Activated naive CD4-positive, alpha-beta T cell treated with anti-CD3 and anti-CD28 coated beads, Interleukin-2, amount 50 U/mL, for 72 hours (primary cell): ENCODE measurements around the gene SMAP2. TPM values are rescaled to one million over a fixed set of nuclear protein-coding genes. Genes with fewer than 3 reads are reported as not detected.

Experiments
- ATAC-seq, 2 donors: fragments of 150-1000 bp; cut with Tn5 transposase; 2 replicates each; pipeline ENCODE4 v1.10.0; 2021; ENCODE audit warnings: mild to moderate bottlenecking in 2 of 2, moderate library complexity in 2 of 2
- DNase-seq, 2 donors: peaks; one replicate each; pipeline ENCODE4 v3.0.0; 2021 to 2022; ENCODE audit warnings: low spot score in 2 of 2
- H3K27ac Mint-ChIP-seq, 2 donors: one replicate each; pipeline ENCODE4 v1.8.0; 2022; ENCODE audit warnings: mild to moderate bottlenecking in 2 of 2, mixed read lengths in 2 of 2
- H3K36me3 Mint-ChIP-seq, 2 donors: one replicate each; pipeline ENCODE4 v1.8.0; 2022; ENCODE audit warnings: mixed read lengths in 2 of 2
- H3K9me3 Mint-ChIP-seq, 2 donors: one replicate each; pipeline ENCODE4 v1.8.0; 2022; ENCODE audit warnings: mixed read lengths in 2 of 2
- total RNA-seq, 2 donors: library from RNA; stranded (reverse); gene quantifications; one replicate each; pipeline ENCODE4 v1.2.3, GENCODE V29; 2022

SMAP2 gene
- total RNA-seq, 2 donors from 2014 or later: 229 to 299 TPM

DNA sequence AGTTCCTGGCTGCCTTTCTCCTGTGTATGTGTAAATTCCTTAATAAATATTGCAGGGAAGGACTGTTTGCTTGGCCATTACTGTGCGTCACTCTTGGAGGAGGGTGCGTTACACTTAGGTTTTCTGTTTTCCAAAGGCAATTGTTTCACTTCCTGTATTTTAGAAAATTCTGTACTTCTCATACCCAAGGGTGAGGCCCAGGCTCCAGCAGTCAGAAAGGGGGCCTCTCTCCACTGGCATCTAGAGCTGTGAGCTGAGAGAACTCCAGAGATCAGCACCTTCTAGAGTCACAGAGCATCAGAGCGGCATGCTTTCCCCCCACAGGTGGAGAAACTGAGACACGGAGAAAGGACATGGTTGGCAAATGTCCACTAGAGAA lies 49.7 kb downstream of the SMAP2 start:
- Mint-ChIP-seq H3K36me3 (peaks cover 22 to 71% of the 10 kb centered on the region in 2 donors), H3K27ac (peak overlapping the region; percentile 77 to 78), H3K9me3 (no peaks in the 10 kb centered on the region)
- ATAC-seq: peak in 1 of 2 donors; percentile 19
- no peak for DNase-seq

DNA sequence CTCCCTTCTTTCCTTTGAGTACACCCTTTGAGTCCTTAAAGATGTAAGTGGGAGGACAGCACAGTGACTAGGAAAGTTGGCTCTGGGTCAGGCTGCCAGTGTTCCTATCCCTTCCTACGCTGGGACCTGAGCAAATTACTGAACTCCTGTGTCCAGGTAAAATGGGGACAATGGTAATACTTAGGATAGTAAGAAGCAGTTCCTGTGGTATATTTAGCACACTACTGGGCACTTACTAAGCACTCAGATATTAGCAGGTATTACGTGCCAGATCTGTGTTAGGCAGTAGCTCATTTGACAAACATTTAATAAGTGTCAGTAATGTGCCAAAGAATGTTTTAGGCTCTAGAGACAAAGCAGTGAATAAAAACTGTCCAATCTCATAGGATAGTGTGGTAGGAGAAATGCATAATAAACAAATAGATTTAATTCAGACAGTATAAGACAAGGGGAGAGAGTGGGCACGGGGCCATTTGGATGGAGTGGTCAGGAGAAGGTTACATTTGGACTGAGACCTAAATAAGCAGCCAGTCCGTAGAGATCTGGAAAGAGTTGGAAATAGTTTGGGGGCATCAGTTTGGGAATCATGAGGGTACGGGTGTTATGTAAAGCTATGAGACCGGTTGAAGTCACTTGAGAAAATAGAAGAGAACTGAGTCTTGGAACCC lies 50.6 kb downstream of the SMAP2 start:
- Mint-ChIP-seq H3K36me3 (peaks cover 17 to 63% of the 10 kb centered on the region in 2 donors), H3K27ac (peak overlapping the region; percentile 40 to 81), H3K9me3 (no peaks in the 10 kb centered on the region)
- ATAC-seq (no peak), DNase-seq (no peak)

DNA sequence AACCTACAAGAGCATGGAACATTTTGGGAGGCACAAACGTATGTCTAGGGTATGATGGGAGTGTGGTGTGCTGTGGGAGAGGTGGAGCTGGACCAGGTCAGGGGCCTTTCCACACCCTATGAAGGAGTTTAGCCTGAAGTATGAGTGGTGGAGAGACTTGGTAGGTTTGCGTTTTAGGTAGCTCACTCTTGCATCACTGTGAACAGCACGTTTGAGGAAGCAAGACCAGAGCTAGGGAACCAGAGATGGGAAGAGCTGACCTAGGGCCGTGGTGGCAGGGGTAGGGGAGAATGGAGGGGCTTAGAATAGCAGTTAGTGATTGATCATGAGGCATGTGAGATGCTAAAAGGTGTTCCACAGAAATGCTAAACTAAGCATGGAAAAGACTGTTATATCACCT lies 51.7 kb downstream of the SMAP2 start:
- H3K27ac Mint-ChIP-seq: peak overlapping the region; percentile 3 to 81
- peaks cover 17 to 63% of the 10 kb centered on the region in 2 donors for H3K36me3 Mint-ChIP-seq
- no peaks in the 10 kb centered on the region for H3K9me3 Mint-ChIP-seq
- DNase-seq (no peak), ATAC-seq (peak in 1 of 2 donors; percentile 12)

DNA sequence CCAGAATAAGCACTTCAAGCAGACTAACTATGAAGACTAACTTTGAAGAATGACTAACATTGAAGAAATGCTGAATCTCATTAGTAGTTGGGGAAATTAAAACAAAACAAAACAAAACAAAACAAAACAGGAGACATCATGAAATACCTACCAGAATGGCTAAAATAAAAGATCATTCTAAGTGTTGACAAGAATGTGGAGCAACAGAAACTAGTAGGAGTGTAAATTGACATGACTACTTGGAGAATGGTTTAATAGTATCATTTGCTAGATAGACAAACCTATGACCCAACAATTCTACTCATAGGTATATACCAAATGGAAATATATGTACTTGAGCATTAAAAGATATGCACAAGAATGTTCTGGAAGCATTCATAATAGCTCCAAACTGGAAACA lies 57.9 kb downstream of the SMAP2 start:
- ATAC-seq: no peak
- Mint-ChIP-seq H3K9me3 (no peaks in the 10 kb centered on the region), H3K36me3 (peaks cover 0 to 13% of the 10 kb centered on the region in 2 donors), H3K27ac (no peak overlapping the region)
- no peak for DNase-seq

DNA sequence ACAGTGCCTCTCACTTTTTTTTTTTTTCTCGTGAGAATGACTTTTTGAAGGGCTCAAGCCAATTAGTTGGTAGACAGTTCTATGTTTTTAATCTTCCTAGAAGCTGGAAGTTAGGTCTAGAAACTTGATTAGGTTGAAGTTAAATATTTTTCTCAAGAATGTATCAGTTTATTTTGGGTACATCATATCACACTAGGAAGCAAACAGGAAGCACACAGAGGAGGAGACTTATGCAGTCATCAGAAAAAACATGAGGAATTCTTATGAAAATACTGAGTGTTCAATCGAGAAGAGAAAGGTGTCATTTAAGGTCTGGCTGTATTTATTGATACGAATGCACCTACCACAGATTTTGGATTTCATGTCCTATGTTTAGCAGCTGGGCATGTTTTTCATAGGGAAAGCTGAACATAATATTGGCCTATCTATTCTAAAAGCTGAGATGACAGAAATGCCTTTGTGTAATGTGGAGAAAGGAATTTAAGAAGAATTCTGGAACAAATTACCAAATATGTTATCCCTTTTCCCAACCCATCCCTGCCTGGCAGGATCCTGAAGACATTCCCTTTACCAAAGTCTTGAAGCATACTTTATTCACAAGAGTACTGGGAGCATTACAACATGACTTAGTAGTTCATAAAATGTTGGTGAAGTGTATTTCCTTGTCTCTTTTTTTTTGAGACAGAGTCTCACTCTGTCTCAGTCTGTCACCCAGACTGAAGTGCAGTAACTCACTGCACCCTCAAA lies 59.3 kb downstream of the SMAP2 start:
- peaks cover 0 to 16% of the 10 kb centered on the region in 2 donors for H3K36me3 Mint-ChIP-seq
- H3K27ac Mint-ChIP-seq: peak overlapping the region in 1 of 2 donors; percentile 7
- ATAC-seq (no peak), DNase-seq (no peak)
- no peaks in the 10 kb centered on the region for H3K9me3 Mint-ChIP-seq

DNA sequence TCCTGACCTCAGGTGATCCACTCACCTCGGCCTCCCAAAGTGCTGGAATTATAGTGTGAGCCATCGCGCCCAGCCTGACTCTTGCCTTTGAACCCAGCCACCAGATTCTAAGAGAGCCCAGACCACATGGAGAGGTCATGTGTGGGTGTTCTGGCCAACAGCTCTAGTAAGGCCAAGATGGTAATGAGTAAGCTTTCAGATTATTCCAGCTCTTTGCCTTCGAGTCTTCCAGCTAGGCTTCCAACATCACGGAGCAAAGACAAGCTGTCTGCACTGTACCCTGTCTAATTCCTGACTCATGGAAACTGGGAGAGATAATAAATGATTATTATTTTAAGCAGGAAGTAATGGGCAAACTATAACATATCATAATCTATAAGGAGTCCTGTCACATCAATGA lies 61.9 kb downstream of the SMAP2 start:
- H3K36me3 Mint-ChIP-seq: peaks cover 0 to 22% of the 10 kb centered on the region in 2 donors
- H3K27ac Mint-ChIP-seq: no peak overlapping the region
- no peaks in the 10 kb centered on the region for H3K9me3 Mint-ChIP-seq
- DNase-seq (no peak), ATAC-seq (no peak)

DNA sequence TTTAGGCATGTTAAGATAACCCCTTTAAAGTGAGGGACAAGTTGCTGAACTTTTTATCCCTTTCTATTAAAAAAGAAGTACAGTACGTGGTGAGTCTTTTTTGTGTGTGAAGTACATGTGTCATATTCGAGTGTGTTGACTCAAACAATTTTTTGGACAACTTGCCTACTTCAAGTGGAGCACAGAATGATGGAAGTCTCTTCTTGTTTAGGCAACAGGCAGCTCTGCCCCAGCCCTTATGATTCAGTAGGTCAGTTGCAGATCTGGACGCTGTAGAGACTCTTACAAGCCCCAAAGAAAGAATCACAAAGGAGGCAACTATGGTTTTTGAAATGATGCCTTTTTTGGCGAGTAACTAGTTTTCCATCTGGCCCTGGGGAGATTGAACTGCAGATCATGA lies 62.3 kb downstream of the SMAP2 start:
- no peaks in the 10 kb centered on the region for H3K9me3 Mint-ChIP-seq
- no peak for ATAC-seq
- H3K36me3 Mint-ChIP-seq: peaks cover 0 to 22% of the 10 kb centered on the region in 2 donors
- no peak overlapping the region for H3K27ac Mint-ChIP-seq
- no peak for DNase-seq

DNA sequence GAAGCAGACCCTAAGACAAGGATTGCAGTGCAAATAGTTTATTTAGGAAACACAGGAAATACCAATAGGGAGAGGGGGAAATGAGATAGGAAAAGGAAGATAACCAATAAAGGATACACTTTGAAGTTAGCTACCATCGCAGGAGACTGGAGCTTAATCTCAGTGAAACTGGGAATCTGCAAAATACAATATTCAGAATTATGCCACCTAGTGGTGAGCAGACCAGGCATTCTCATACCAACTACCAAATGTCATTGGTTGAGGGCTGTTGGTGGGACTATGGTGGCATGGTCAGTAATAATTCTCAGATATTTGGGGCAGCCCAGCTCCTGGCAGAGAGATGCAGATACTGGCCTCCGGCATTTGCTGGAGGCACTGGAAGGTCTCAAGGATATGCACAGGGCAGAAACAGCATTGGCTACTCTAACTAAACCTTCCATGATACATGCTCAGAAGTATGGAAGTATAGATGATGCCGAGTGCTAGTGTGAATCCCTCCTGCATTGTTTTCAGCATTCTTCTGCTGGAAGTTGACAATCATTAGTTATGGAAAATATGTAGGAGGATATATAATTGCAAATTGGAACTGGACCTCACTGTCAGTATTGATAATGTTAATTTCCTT lies 65.0 kb downstream of the SMAP2 start:
- Mint-ChIP-seq H3K9me3 (no peaks in the 10 kb centered on the region), H3K27ac (no peak overlapping the region), H3K36me3 (peaks cover 0 to 13% of the 10 kb centered on the region in 2 donors)
- DNase-seq (no peak), ATAC-seq (peak; percentile 21 to 55)

DNA sequence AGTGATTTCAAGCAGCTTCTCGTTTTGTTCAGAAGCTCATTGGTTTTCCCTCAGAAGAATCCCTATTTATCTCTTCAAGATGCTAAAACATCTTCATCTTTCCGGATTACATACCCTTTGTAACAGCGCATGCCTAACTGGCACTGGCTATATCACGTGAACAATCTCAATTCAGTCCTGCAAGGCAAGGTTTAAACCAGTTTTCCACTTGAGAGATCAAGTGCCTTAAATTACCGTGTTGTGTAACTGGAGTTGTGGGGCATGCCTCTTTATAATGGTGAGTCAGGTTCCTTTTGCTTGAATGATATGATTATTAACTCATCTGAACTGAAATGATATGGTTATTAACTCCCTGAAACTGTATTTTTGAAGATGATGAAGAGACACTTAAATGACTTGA lies 65.7 kb downstream of the SMAP2 start:
- ATAC-seq (no peak), DNase-seq (no peak)
- H3K36me3 Mint-ChIP-seq: peaks cover 0 to 20% of the 10 kb centered on the region in 2 donors
- H3K9me3 Mint-ChIP-seq: no peaks in the 10 kb centered on the region
- no peak overlapping the region for H3K27ac Mint-ChIP-seq

DNA sequence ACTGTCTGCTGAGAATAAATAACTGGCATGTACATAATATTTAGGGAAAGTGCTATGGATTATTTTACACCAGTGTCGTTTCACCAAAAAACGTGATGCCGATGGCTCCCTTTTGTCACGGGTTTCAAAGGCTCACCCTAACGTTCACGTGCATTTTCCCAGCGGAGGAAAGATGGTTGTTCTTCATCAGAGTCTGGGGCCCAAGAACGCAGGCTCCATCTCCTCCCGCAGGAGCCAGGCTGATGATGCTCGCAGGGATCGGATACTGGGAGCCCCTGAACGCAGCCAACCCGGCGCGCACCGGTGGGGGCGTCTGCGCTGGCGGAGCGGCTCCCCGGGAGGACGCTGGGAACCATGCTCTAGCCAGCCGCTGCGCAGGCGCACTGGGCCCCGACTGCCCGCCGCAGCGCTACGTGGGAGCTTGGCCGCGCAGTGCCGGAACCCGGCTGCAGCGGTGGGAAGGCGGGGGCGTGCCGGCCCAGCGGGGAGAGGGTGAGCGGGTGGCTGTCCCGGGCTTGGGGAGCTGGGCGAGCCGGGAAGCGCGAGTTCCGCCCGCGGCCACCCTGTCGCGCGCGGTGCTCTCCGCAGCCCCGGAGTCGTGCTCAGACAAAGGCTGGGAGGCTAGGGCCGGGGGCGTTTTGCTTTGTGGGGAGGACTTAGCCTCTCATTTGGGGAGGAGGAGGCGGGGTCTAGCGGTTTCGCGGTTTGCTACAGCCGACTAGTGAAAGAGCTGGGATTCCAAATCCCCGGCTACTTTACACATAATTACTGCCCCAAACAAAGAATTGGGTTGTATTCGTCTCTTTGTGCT lies 76.4 kb downstream of the SMAP2 start, which contains the start of gene ZFP69B:
TSS of gene ZFP69B (plus strand) at position 793 of the 811 bp plus-strand sequence. CDS start 486 bp downstream, outside the sequence.
- ATAC-seq: peak; percentile 68 to 71
- peaks cover 32 to 38% of the 10 kb centered on the region in 2 donors for H3K9me3 Mint-ChIP-seq
- H3K36me3 Mint-ChIP-seq: peaks cover 43 to 75% of the 10 kb centered on the region in 2 donors
- DNase-seq: peak; percentile 92 to 95
- peak within 1 kb of the TSS; percentile 95 to 96 for H3K27ac Mint-ChIP-seq

DNA sequence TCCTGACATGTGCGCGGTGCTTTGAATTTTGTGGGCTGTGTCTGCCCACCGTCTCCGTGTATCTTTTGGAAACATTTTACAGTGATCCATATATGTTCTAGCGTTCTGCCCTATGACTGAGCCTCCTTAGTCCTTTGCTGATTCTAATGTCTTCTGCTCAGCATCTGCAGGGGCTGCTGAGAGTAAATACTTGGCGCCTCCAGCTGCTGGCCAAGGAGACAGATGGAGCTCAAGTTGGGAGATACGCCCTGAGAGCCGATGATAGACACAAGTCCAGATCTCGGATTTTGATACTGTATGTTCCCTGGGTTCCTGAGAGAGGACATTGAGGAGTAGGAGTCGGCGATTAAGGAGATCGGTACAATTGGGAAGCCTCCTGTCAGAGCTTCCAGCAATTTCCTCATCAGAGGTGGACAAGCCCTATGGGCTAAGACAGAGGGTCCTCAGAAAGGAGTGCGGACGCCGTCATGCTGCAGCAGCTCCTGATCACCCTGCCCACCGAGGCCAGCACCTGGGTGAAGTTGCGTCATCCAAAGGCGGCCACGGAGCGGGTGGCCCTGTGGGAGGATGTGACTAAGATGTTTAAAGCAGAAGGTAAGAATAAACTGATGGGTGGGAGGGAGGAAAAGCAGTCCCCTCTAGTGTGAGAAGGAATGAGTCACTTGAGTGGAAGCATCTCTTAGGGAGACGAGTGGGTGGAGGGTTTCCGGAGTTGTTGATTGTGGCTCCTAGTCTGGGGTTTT lies 77.1 kb downstream of the SMAP2 start:
- Mint-ChIP-seq H3K9me3 (peaks cover 27 to 34% of the 10 kb centered on the region in 2 donors), H3K36me3 (peaks cover 44 to 75% of the 10 kb centered on the region in 2 donors), H3K27ac (peak overlapping the region; percentile 95 to 96)
- DNase-seq: peak; percentile 82 to 89
- peak; percentile 84 for ATAC-seq

DNA sequence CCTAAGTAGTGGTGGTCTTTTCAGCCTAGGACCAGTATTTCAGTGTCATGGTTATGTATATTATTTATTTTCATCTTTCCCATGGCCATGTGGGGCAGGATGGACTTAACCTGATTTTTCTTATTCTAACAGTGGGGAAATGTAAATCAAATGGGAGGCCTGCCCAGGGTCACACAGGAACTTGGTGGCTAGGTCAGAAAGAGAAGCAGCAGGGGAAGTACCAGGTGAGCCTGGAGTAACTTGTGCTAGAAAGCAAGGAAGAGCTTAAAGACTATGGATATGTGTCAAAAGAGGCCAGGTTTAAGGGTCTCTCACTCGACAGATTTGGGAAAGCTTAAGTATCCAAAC lies 77.7 kb downstream of the SMAP2 start:
- DNase-seq (no peak), ATAC-seq (peak; percentile 16 to 26)
- peaks cover 46 to 75% of the 10 kb centered on the region in 2 donors for H3K36me3 Mint-ChIP-seq
- peaks cover 24 to 33% of the 10 kb centered on the region in 2 donors for H3K9me3 Mint-ChIP-seq
- H3K27ac Mint-ChIP-seq: peak overlapping the region; percentile 95 to 96

DNA sequence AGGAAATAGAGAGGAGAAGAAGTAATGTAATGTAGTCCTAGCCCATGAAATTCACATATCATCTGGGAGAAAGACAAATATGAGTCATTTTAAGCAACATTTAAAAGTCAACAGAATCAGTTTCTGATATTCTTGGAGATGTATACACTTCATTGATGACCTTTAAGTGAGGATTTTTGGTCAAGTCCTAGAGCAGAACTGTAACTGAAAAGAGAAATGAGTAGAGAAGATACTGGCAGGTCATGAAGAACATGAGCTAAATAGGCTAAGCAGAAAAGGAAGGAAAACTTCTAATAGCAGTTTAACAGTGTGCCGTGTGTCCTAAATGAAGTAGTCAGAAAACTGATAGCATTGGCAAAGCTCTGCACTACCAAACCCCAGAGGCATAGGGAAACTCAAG lies 81.3 kb downstream of the SMAP2 start:
- Mint-ChIP-seq H3K9me3 (peaks cover 49 to 65% of the 10 kb centered on the region in 2 donors), H3K27ac (no peak overlapping the region), H3K36me3 (peaks cover 83 to 91% of the 10 kb centered on the region in 2 donors)
- DNase-seq: no peak
- ATAC-seq: no peak

DNA sequence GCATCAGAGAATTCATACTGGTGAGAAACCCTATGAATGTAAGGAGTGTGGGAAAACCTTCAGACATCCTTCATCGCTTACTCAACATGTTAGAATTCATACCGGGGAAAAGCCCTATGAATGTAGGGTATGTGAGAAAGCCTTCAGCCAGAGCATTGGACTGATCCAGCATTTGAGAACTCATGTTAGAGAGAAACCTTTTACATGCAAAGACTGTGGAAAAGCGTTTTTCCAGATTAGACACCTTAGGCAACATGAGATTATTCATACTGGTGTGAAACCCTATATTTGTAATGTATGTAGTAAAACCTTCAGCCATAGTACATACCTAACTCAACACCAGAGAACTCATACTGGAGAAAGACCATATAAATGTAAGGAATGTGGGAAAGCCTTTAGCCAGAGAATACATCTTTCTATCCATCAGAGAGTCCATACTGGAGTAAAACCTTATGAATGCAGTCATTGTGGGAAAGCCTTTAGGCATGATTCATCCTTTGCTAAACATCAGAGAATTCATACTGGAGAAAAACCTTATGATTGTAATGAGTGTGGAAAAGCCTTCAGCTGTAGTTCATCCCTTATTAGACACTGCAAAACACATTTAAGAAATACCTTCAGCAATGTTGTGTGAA lies 89.5 kb downstream of the SMAP2 start:
- H3K9me3 Mint-ChIP-seq: peaks cover 61 to 65% of the 10 kb centered on the region in 2 donors
- peaks cover 82 to 88% of the 10 kb centered on the region in 2 donors for H3K36me3 Mint-ChIP-seq
- no peak for DNase-seq
- peak in 1 of 2 donors; percentile 24 for ATAC-seq
- H3K27ac Mint-ChIP-seq: no peak overlapping the region

DNA sequence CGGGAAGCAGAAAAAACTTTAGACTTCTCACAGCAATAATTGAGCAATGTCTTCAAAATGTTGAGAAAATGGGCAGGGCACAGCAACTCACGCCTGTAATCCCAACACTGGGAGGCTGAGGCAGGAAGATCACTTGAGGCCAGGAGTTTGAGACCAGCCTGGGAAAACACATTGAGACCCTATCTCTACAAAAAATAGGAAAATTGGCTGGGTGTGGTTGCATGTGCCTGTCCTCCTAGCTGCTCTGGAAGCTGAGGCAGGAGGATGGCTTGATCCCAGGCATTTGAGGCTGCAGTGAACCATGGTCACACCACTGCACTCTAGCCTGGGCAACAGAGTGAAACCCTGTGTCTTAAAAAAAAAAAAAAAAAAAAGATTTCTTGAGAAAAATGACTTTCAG lies 95.8 kb downstream of the SMAP2 start:
- ATAC-seq (no peak), DNase-seq (no peak)
- Mint-ChIP-seq H3K27ac (no peak overlapping the region), H3K9me3 (peaks cover 52 to 74% of the 10 kb centered on the region in 2 donors), H3K36me3 (peaks cover 67 to 77% of the 10 kb centered on the region in 2 donors)
